Measurements from ENCODE around the gene ISLR. TPM values are rescaled to one million over a fixed set of nuclear protein-coding genes. Genes with fewer than 3 reads are reported as not detected.

The ISLR gene
- total RNA-seq, 1 experiment from 2014 or later, result 0.12 TPM

DNA sequence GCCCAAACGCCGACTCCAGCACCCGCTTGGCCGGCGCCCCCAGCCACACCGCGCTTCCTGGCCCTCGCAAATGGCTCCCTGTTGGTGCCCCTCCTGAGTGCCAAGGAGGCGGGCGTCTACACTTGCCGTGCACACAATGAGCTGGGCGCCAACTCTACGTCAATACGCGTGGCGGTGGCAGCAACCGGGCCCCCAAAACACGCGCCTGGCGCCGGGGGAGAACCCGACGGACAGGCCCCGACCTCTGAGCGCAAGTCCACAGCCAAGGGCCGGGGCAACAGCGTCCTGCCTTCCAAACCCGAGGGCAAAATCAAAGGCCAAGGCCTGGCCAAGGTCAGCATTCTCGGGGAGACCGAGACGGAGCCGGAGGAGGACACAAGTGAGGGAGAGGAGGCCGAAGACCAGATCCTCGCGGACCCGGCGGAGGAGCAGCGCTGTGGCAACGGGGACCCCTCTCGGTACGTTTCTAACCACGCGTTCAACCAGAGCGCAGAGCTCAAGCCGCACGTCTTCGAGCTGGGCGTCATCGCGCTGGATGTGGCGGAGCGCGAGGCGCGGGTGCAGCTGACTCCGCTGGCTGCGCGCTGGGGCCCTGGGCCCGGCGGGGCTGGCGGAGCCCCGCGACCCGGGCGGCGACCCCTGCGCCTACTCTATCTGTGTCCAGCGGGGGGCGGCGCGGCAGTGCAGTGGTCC lies 39.7 kb upstream of the ISLR start (continued):
- no peak for TF ChIP-seq REST (IDR thresholded peaks at IDR 0.05; ENCODE audit: low read depth)
- TF ChIP-seq ELF1 (IDR thresholded peaks at IDR 0.05; ENCODE audit: borderline replicate concordance, low read depth), result no peak
- TF ChIP-seq EZH2 (IDR thresholded peaks at IDR 0.05), result no peak
- no peak for TF ChIP-seq CBX3 (IDR thresholded peaks at IDR 0.05; ENCODE audit: low read depth)
- TF ChIP-seq, protein P1, sequence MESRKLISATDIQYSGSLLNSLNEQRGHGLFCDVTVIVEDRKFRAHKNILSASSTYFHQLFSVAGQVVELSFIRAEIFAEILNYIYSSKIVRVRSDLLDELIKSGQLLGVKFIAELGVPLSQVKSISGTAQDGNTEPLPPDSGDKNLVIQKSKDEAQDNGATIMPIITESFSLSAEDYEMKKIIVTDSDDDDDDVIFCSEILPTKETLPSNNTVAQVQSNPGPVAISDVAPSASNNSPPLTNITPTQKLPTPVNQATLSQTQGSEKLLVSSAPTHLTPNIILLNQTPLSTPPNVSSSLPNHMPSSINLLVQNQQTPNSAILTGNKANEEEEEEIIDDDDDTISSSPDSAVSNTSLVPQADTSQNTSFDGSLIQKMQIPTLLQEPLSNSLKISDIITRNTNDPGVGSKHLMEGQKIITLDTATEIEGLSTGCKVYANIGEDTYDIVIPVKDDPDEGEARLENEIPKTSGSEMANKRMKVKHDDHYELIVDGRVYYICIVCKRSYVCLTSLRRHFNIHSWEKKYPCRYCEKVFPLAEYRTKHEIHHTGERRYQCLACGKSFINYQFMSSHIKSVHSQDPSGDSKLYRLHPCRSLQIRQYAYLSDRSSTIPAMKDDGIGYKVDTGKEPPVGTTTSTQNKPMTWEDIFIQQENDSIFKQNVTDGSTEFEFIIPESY (IDR thresholded peaks at IDR 0.05; ENCODE audit: extremely low read depth, insufficient replicate concordance, low read length), result no peak
- no peak for TF ChIP-seq CEBPB (IDR thresholded peaks at IDR 0.05; ENCODE audit: low read depth)
- no peak for TF ChIP-seq JUND (IDR thresholded peaks at IDR 0.05)
- no peak for TF ChIP-seq SP1 (IDR thresholded peaks at IDR 0.05; ENCODE audit: low read depth)
- no peak for TF ChIP-seq SRF (IDR thresholded peaks at IDR 0.05; ENCODE audit: low read depth)

Data from HCT116 (cell line).